GM12878 (cell line): ENCODE data around the gene CFAP57. TPM values are rescaled to one million over a fixed set of nuclear protein-coding genes. Genes with fewer than 3 reads are reported as not detected.

Experiments used
- ATAC-seq: fragments of 200-7000 bp; cut with Tn5 transposase; 3 replicates; pipeline ENCODE4 v1.9.1; 2020; ENCODE audit warnings: mild to moderate bottlenecking, moderate library complexity
- BruUV-seq: library from RNA; stranded (reverse); fragments of 400-500 nt; replicated peaks from 2 replicates; lab custom pipeline; 2021; lab: Mats Ljungman, UMichigan
- CTCF ChIA-PET: fragments of 300-600 bp; sonication (Branson Sonifier 250); formaldehyde crosslinking; extraction: SDS; loops from one replicate; lab custom pipeline; 2021; ENCODE audit warnings: inconsistent platforms; lab: Yijun Ruan, JAX
- POLR2A ChIA-PET: fragments of 350-600 bp; formaldehyde crosslinking; extraction: SDS; loops from one replicate; lab custom pipeline; 2021; ENCODE audit warnings: inconsistent platforms; lab: Charles Lee
- RAD21 ChIA-PET: fragments of 300-600 bp; sonication (Branson Sonifier 250); formaldehyde crosslinking; loops from one replicate; lab custom pipeline; 2023; ENCODE audit warnings: antibody characterized with exemption; ENCODE audit not compliant: unreplicated experiment; lab: Charles Lee
- SMC1A ChIA-PET: fragments of 300-600 bp; sonication (Branson Sonifier 250); formaldehyde crosslinking; loops from one replicate; lab custom pipeline; 2023; ENCODE audit not compliant: unreplicated experiment, uncharacterized antibody; lab: Charles Lee
- DNase-seq: peaks from one replicate; pipeline ENCODE4 v3.0.0-alpha.2; 2011; ENCODE audit warnings: low read depth, low spot score
- FAIRE-seq: peaks from 3 replicates; lab custom pipeline; 2011; peaks lifted over from hg19 to GRCh38; lab: Jason Lieb, UNC
- H2AFZ ChIP-seq: 2 replicates; pipeline ENCODE4 v1.6.0; 2011; ENCODE audit warnings: low read depth, low read length, control low read depth; ENCODE audit not compliant: control insufficient read depth
- H3K27ac ChIP-seq: 2 replicates; pipeline ENCODE4 v1.5.1; 2011; ENCODE audit warnings: control low read depth; ENCODE audit not compliant: control insufficient read depth, insufficient read depth
- H3K27me3 ChIP-seq, 2 experiments: replicated peaks in 1 of 2; 2 replicates each; pipeline versions ENCODE4 v1.6.0 to v1.6.1; 2011; ENCODE audit warnings: low read length in 1 of 2; ENCODE audit not compliant: control insufficient read depth in 2 of 2, insufficient read depth in 2 of 2
- H3K36me3 ChIP-seq, 2 experiments: 2 replicates each; pipeline ENCODE4 v1.5.1; 2011; ENCODE audit warnings: low read length in 1 of 2; ENCODE audit not compliant: control insufficient read depth in 2 of 2, insufficient read depth in 2 of 2
- H3K4me1 ChIP-seq: 2 replicates; pipeline ENCODE4 v1.6.1; 2011; ENCODE audit warnings: mild to moderate bottlenecking, low read length, moderate library complexity, mixed read lengths; ENCODE audit not compliant: control insufficient read depth, insufficient read depth
- H3K4me2 ChIP-seq: 2 replicates; pipeline ENCODE4 v1.6.0; 2011; ENCODE audit warnings: control low read depth; ENCODE audit not compliant: control insufficient read depth, insufficient read depth
- H3K4me3 ChIP-seq: fragments of 200-600 bp; sonication (generic); 2 replicates; pipeline ENCODE4 v1.5.1; 2016
- H3K79me2 ChIP-seq: 2 replicates; pipeline ENCODE4 v1.6.0; 2011; ENCODE audit warnings: low read length; ENCODE audit not compliant: control insufficient read depth, insufficient read depth
- H3K9ac ChIP-seq: 2 replicates; pipeline ENCODE4 v1.8.0; 2011; ENCODE audit warnings: low read length, control low read depth, mixed read lengths; ENCODE audit not compliant: control insufficient read depth, insufficient read depth
- H3K9me3 ChIP-seq: replicated peaks from 3 replicates; pipeline ENCODE4 v1.5.1; 2011; ENCODE audit warnings: mild to moderate bottlenecking, low read length; ENCODE audit not compliant: control insufficient read depth, insufficient read depth
- H4K20me1 ChIP-seq: 2 replicates; pipeline ENCODE4 v1.6.0; 2011; ENCODE audit not compliant: control insufficient read depth, insufficient read depth
- ESRRA ChIP-seq: IDR thresholded peaks from 2 replicates; pipeline ENCODE4 v1.6.1; 2012; ENCODE audit warnings: mild to moderate bottlenecking, low read length, improper control_type of control experiment
- ETV6 ChIP-seq, 2 experiments: fragments of 450-650 bp in 1 of 2; IDR thresholded peaks in 1 of 2; conservative IDR thresholded peaks in 1 of 2; 2 replicates each; pipeline ENCODE4 v1.6.1; 2014; ENCODE audit warnings: antibody characterized with exemption in 1 of 2, borderline replicate concordance in 1 of 2, low read depth in 1 of 2, mild to moderate bottlenecking in 1 of 2, moderate library complexity in 1 of 2
- FOXK2 ChIP-seq: fragments of 450-650 bp; IDR thresholded peaks from 2 replicates; pipeline ENCODE4 v1.6.1; 2017; ENCODE audit warnings: mild to moderate bottlenecking, moderate library complexity
- HDGF ChIP-seq: fragments of 450-650 bp; IDR thresholded peaks from 2 replicates; pipeline ENCODE4 v1.6.1; 2016; ENCODE audit warnings: antibody characterized with exemption
- KDM1A ChIP-seq: fragments of 200-600 bp; sonication (generic); IDR thresholded peaks from 2 replicates; pipeline ENCODE4 v1.6.1; 2016; ENCODE audit warnings: borderline replicate concordance
- LARP7 ChIP-seq: fragments of 450-650 bp; IDR thresholded peaks from 2 replicates; pipeline ENCODE4 v1.6.1; 2017; ENCODE audit warnings: mild to moderate bottlenecking
- MEF2A ChIP-seq: IDR thresholded peaks from 2 replicates; pipeline ENCODE4 v1.6.1; 2011; ENCODE audit warnings: low read depth, mild to moderate bottlenecking, low read length, moderate library complexity; ENCODE audit not compliant: insufficient read depth
- NBN ChIP-seq: fragments of 450-650 bp; IDR thresholded peaks from 2 replicates; pipeline ENCODE4 v1.6.1; 2016
- NR2F1 ChIP-seq: fragments of 450-650 bp; conservative IDR thresholded peaks from 2 replicates; pipeline ENCODE4 v1.6.1; 2017; ENCODE audit warnings: mild to moderate bottlenecking
- YBX1 ChIP-seq: fragments of 450-650 bp; IDR thresholded peaks from 2 replicates; pipeline ENCODE4 v1.6.1; 2016; ENCODE audit warnings: antibody characterized with exemption
- ZNF24 ChIP-seq: fragments of 450-650 bp; IDR thresholded peaks from 2 replicates; pipeline ENCODE4 v1.6.1; 2017; ENCODE audit warnings: antibody characterized with exemption, mild to moderate bottlenecking
- WGBS: methylation state at CpG from one replicate; pipeline ENCODE4 v1.1.6; 2016; ENCODE audit warnings: low lambda C conversion rate; ENCODE audit not compliant: insufficient replicate concordance, insufficient coverage; ENCODE audit errors: missing lambda C conversion rate; 5-methylcytosine and 5-hydroxymethylcytosine counted together
- in situ Hi-C: fragments of 300-500 bp; cut with MboI; formaldehyde crosslinking; loops from 9 replicates; pipeline ENCODE4 v1.14.3; 2018; ENCODE audit warnings: mixed read lengths
- intact Hi-C: fragments of 100-400 bp; cut with micrococcal nuclease; formaldehyde crosslinking; loops from one replicate; pipeline ENCODE4 v1.14.2; 2022; ENCODE audit not compliant: unreplicated experiment
- polyA plus RNA-seq, 11 experiments: library from polyadenylated mRNA; depleted of rRNA in 4 of 11; unstranded in 6 of 11; stranded (reverse) in 5 of 11; fragments of >200 nt; fragmentation: Nextera tagmentation in 4 of 11; fragmentation: Illumina TruSeq in 1 of 11; extraction: Ambion mirVana in 4 of 11; extraction: Trizol in 1 of 11; gene quantifications; 1 replicate in 1 of 11; 2 replicates in 10 of 11; pipeline versions ENCODE4 v1.2.1 to v1.2.3, GENCODE V29; 2011 to 2016; ENCODE audit warnings: inconsistent platforms in 2 of 11, missing spikeins in 2 of 11, low read depth in 1 of 11
- total RNA-seq, 4 experiments: library from RNA; depleted of rRNA in 3 of 4; stranded (reverse); fragments of >200 nt in 3 of 4; fragmentation: Illumina TruSeq in 1 of 4; extraction: Trizol in 1 of 4; gene quantifications; 2 replicates each; pipeline versions ENCODE4 v1.2.1 to v1.2.3, GENCODE V29; 2013 to 2021
- TF ChIP-seq, protein P1 (sequence below): IDR thresholded peaks from 2 replicates; pipeline ENCODE4 v1.6.1; 2012; ENCODE audit warnings: low read depth, low read length, improper control_type of control experiment
- TF ChIP-seq, protein P2 (sequence below): IDR thresholded peaks from 2 replicates; pipeline ENCODE4 v1.6.1; 2011; ENCODE audit warnings: borderline replicate concordance, low read depth, mild to moderate bottlenecking, moderate library complexity, low read length; ENCODE audit not compliant: insufficient read depth, poor library complexity, severe bottlenecking
- TF ChIP-seq, protein P3 (sequence below): fragments of 450-650 bp; formaldehyde crosslinking; IDR thresholded peaks from 2 replicates; pipeline ENCODE4 v1.4.0; 2022; ENCODE audit warnings: mild to moderate bottlenecking, moderate library complexity

The CFAP57 gene
- total and polyA plus RNA-seq, 10 of the 15 experiments (the other 5 are each of a cell fraction or from before 2014, with no cell fraction given): 0.45 to 4.8 (median 1.3) TPM

DNA sequence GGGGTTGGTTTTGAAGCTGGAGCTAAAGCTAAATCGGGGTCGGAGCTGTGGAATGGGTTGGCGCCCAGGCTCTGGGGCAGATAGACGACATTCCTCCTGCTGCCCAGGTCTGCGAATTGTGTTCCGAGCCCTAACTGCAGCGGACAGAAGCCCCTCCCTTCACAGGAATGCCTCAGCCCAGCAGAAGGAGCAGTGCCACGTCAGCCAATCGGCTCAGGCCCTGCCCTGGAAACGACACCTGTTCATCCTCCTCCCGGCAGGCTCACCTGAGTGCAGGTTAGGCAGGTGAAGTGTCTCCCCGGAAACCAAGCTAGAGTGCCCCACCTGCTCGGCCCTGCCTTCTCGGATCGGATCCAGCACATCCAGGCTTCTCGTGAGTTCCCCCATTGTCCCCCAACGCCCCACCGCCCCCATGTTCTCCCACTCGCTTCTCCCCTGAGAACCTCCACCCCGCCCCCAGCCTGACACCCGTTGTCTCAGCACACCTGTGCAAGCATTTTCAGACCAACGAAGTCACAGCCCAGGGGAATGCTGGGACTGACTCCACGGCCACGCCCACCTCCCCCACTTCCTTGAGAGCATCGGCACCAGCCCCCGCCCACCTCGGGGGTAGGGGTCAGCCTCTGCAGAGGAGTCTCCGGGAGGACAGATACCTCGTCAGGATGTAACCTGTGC, 98.4 kb downstream of the CFAP57 start (continued):
- no peak for TF ChIP-seq ZNF24

DNA sequence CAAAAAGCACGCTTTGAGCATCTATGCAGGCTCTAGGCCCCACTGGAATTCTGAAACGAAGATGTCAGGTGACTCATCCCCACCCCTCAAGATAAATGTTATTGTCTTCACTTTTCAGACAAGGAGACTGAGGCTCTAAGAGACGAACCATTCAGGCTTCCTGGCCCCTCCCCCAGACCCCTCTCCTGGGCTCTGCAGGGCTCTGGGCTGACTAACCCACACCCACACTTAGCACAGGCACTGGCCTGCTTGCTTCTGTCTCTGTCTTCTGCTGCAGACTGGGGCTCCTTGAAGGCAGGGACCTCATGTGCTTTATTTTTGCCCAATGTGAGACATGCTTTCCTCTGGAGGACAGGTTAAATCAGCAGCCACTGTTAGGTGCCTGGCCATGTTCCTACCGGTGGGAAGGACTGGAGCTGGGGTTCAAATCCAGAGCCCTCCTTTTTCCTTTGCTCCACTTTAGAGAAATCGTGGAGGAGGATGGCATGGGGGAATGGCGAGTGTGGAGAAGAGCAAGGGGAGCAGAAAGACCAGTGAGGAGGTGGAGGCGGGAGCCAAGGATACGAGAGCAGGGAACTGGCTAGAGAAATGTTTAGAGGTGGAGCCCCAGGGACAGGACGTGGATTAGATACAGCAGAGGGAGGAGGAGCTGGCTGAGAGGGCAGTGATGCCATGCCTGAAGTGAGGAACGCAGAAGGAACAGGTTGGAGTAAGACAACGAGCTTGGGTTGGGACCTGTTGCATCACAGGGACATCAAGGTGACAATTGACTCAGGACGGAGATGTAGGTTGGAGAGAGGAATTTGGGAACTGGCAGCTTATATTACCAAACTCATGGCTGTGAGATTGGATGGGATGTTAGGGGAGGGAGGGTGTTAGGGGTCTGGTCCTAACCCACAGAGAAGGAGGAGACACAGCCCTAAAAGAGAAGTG, 99.3 kb downstream of the CFAP57 start:
- intact Hi-C loops (no loop called here), in situ Hi-C loops (no loop called here)
- WGBS: 38% methylated on average over 12 of the region's 12 CpGs
- FAIRE-seq: no peak
- H3K27me3 ChIP-seq: no peaks in the 10 kb centered on the region
- POLR2A ChIA-PET: no interaction called here
- no peak overlapping the region for H3K4me3 ChIP-seq
- no peak for ATAC-seq
- H3K9ac ChIP-seq: no peak overlapping the region
- no TSS peak for BruUV-seq
- H3K79me2 ChIP-seq: no peaks in the 10 kb centered on the region
- no peak overlapping the region for H3K27ac ChIP-seq
- no peak for DNase-seq
- SMC1A ChIA-PET: interaction anchor here (1.4 kb wide), 1 partner anchor 22 kb away, joined by 3 read pairs; no protein-coding TSS in a partner anchor
- no peaks in the 10 kb centered on the region for H4K20me1 ChIP-seq
- no peak overlapping the region for H3K4me2 ChIP-seq
- RAD21 ChIA-PET: no interaction called here
- CTCF ChIA-PET: interaction anchor here (0.7 kb wide), 1 partner anchor 265 kb away, joined by 3 read pairs; no protein-coding TSS in a partner anchor
- no peaks in the 10 kb centered on the region for H3K9me3 ChIP-seq
- H2AFZ ChIP-seq: no peak overlapping the region
- H3K36me3 ChIP-seq: no peaks in the 10 kb centered on the region
- H3K4me1 ChIP-seq: peaks cover 4% of the 10 kb centered on the region; the same call in 1 of the 2 replicates
- TF ChIP-seq FOXK2 (no peak), NR2F1 (no peak), HDGF (no peak), ESRRA (no peak), ETV6 (conservative IDR thresholded peaks at IDR 0.05 in 1 of 2, IDR thresholded peaks at IDR 0.05 in 1 of 2; ENCODE audit: borderline replicate concordance in 1 of 2, low read depth in 1 of 2) (no peak), YBX1 (no peak), MEF2A (no peak), KDM1A (no peak), NBN (no peak), LARP7 (no peak)
- TF ChIP-seq, protein P1, sequence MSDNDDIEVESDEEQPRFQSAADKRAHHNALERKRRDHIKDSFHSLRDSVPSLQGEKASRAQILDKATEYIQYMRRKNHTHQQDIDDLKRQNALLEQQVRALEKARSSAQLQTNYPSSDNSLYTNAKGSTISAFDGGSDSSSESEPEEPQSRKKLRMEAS: no peak
- TF ChIP-seq, protein P2, sequence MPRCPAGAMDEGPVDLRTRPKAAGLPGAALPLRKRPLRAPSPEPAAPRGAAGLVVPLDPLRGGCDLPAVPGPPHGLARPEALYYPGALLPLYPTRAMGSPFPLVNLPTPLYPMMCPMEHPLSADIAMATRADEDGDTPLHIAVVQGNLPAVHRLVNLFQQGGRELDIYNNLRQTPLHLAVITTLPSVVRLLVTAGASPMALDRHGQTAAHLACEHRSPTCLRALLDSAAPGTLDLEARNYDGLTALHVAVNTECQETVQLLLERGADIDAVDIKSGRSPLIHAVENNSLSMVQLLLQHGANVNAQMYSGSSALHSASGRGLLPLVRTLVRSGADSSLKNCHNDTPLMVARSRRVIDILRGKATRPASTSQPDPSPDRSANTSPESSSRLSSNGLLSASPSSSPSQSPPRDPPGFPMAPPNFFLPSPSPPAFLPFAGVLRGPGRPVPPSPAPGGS: no peak
- TF ChIP-seq, protein P3, sequence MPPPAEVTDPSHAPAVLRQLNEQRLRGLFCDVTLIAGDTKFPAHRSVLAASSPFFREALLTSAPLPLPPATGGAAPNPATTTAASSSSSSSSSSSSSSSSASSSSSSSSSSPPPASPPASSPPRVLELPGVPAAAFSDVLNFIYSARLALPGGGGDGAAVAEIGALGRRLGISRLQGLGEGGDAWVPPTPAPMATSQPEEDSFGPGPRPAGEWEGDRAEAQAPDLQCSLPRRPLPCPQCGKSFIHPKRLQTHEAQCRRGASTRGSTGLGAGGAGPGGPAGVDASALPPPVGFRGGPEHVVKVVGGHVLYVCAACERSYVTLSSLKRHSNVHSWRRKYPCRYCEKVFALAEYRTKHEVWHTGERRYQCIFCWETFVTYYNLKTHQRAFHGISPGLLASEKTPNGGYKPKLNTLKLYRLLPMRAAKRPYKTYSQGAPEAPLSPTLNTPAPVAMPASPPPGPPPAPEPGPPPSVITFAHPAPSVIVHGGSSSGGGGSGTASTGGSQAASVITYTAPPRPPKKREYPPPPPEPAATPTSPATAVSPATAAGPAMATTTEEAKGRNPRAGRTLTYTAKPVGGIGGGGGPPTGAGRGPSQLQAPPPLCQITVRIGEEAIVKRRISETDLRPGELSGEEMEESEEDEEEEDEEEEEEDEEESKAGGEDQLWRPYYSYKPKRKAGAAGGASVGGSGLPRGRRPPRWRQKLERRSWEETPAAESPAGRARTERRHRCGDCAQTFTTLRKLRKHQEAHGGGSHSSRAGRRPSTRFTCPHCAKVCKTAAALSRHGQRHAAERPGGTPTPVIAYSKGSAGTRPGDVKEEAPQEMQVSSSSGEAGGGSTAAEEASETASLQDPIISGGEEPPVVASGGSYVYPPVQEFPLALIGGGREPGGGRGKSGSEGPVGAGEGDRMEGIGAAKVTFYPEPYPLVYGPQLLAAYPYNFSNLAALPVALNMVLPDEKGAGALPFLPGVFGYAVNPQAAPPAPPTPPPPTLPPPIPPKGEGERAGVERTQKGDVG (CRISPR knock-in tag): no peak
